Central memory CD4-positive, alpha-beta T cell (primary cell): ENCODE data around the gene RPLP2.

ENCODE experiments used
- DNase-seq: peaks from one replicate; pipeline ENCODE4 v3.0.0; 2022

The RPLP2 gene

GRCh38 chr11:774873-775592 lies 34.7 kb upstream of the RPLP2 start:
- no peak for DNase-seq

GRCh38 chr11:776263-776560 lies 33.6 kb upstream of the RPLP2 start:
- no peak for DNase-seq

GRCh38 chr11:776561-777287 lies 33.0 kb upstream of the RPLP2 start:
- DNase-seq: no peak

- DNase-seq: peak; percentile 91
Measured at GRCh38 chr11:777288-778255, 32.2 kb upstream of the RPLP2 start, which contains the start of gene GATD1. GATD1 (minus strand) TSS chr11:777487; CDS start chr11:777462, 25 bp downstream.

GRCh38 chr11:778976-779954 lies 30.5 kb upstream of the RPLP2 start:
- DNase-seq: no peak

GRCh38 chr11:779955-780532 lies 29.7 kb upstream of the RPLP2 start:
- DNase-seq: no peak

- DNase-seq: no peak
Measured at GRCh38 chr11:782264-783174, 27.2 kb upstream of the RPLP2 start.

- no peak for DNase-seq
Measured at GRCh38 chr11:783581-784015, 26.2 kb upstream of the RPLP2 start.

GRCh38 chr11:786235-787083 lies 23.3 kb upstream of the RPLP2 start:
- no peak for DNase-seq

- DNase-seq: no peak
Measured at GRCh38 chr11:787084-787675, 22.6 kb upstream of the RPLP2 start.

- no peak for DNase-seq
Measured at GRCh38 chr11:788009-788640, 21.6 kb upstream of the RPLP2 start.

- DNase-seq: no peak
Measured at GRCh38 chr11:788953-789940, 20.5 kb upstream of the RPLP2 start.

- DNase-seq: no peak
Measured at GRCh38 chr11:789943-790342, 19.8 kb upstream of the RPLP2 start, which contains the start of gene CEND1. CEND1 (minus strand) TSS chr11:790090; CDS start chr11:788576, 1,514 bp downstream.

GRCh38 chr11:790721-791564 lies 18.8 kb upstream of the RPLP2 start:
- no peak for DNase-seq

GRCh38 chr11:791658-792534 lies 17.9 kb upstream of the RPLP2 start:
- no peak for DNase-seq
